Endothelial cell (in vitro differentiated cells): ENCODE measurements around the gene TJP3. TPM values are rescaled to one million over a fixed set of nuclear protein-coding genes. Genes with fewer than 3 reads are reported as not detected.
A peak's percentile ranks its signal among the peaks of the same experiment; 100 is the strongest.

Experiments
- DNase-seq: peaks from one replicate; pipeline ENCODE4 v3.0.0; 2021; ENCODE audit warnings: low spot score
- H3K27ac Mint-ChIP-seq: one replicate; pipeline ENCODE4 v1.8.0; 2021; ENCODE audit warnings: mixed read lengths, inconsistent platforms; ENCODE audit not compliant: unreplicated experiment
- H3K27me3 Mint-ChIP-seq: one replicate; pipeline ENCODE4 v1.8.0; 2021; ENCODE audit warnings: mild to moderate bottlenecking, moderate library complexity, mixed read lengths, inconsistent platforms; ENCODE audit not compliant: unreplicated experiment
- H3K36me3 Mint-ChIP-seq: one replicate; pipeline ENCODE4 v1.8.0; 2021; ENCODE audit warnings: mild to moderate bottlenecking, low read depth, mixed read lengths, inconsistent platforms; ENCODE audit not compliant: unreplicated experiment
- H3K4me1 Mint-ChIP-seq: one replicate; pipeline ENCODE4 v1.8.0; 2021; ENCODE audit warnings: mild to moderate bottlenecking, mixed read lengths, inconsistent platforms; ENCODE audit not compliant: unreplicated experiment
- H3K4me3 Mint-ChIP-seq: one replicate; pipeline ENCODE4 v1.8.0; 2021; ENCODE audit warnings: mild to moderate bottlenecking, mixed read lengths, inconsistent platforms; ENCODE audit not compliant: unreplicated experiment
- H3K9me3 Mint-ChIP-seq: one replicate; pipeline ENCODE4 v1.8.0; 2021; ENCODE audit warnings: mixed read lengths, inconsistent platforms; ENCODE audit not compliant: unreplicated experiment
- total RNA-seq: library from RNA; stranded (reverse); fragmentation: NEBNext Ultra II Directional; extraction: Animal tissue kit (Norgen Biotek cat#: 25700); gene quantifications from one replicate; pipeline ENCODE4 v1.2.1, GENCODE V29; 2021; ENCODE audit not compliant: unreplicated experiment
- TF ChIP-seq, protein P1 (sequence below): fragments of 200-600 bp; sonication (generic); IDR thresholded peaks from one replicate; pipeline ENCODE4 v1.5.0; 2021; ENCODE audit warnings: antibody characterized with exemption; ENCODE audit not compliant: unreplicated experiment

Gene TJP3
- total RNA-seq, 1 donor from 2014 or later, result 3.1 TPM

DNA sequence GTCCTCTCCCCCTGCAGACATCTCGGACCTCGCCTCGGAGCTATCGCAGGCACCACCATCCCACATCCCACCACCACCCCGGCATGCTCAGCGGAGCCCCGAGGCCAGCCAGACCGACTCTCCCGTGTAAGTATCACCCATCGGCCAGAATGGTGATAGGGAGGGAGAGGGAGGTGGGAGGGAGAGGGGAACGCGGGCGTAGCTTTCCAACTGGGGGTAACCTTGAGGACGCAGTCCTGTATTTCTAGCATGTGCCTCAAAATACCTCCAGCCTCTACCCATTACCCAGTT lies 26.1 kb downstream of the TJP3 start:
- TF ChIP-seq, protein P1, sequence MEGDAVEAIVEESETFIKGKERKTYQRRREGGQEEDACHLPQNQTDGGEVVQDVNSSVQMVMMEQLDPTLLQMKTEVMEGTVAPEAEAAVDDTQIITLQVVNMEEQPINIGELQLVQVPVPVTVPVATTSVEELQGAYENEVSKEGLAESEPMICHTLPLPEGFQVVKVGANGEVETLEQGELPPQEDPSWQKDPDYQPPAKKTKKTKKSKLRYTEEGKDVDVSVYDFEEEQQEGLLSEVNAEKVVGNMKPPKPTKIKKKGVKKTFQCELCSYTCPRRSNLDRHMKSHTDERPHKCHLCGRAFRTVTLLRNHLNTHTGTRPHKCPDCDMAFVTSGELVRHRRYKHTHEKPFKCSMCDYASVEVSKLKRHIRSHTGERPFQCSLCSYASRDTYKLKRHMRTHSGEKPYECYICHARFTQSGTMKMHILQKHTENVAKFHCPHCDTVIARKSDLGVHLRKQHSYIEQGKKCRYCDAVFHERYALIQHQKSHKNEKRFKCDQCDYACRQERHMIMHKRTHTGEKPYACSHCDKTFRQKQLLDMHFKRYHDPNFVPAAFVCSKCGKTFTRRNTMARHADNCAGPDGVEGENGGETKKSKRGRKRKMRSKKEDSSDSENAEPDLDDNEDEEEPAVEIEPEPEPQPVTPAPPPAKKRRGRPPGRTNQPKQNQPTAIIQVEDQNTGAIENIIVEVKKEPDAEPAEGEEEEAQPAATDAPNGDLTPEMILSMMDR, result no peak
- Mint-ChIP-seq H3K4me1 (no peaks in the 10 kb centered on the region), H3K36me3 (peaks cover 9% of the 10 kb centered on the region), H3K4me3 (no peak overlapping the region), H3K9me3 (no peaks in the 10 kb centered on the region), H3K27ac (no peak overlapping the region), H3K27me3 (no peaks in the 10 kb centered on the region)
- no peak for DNase-seq

DNA sequence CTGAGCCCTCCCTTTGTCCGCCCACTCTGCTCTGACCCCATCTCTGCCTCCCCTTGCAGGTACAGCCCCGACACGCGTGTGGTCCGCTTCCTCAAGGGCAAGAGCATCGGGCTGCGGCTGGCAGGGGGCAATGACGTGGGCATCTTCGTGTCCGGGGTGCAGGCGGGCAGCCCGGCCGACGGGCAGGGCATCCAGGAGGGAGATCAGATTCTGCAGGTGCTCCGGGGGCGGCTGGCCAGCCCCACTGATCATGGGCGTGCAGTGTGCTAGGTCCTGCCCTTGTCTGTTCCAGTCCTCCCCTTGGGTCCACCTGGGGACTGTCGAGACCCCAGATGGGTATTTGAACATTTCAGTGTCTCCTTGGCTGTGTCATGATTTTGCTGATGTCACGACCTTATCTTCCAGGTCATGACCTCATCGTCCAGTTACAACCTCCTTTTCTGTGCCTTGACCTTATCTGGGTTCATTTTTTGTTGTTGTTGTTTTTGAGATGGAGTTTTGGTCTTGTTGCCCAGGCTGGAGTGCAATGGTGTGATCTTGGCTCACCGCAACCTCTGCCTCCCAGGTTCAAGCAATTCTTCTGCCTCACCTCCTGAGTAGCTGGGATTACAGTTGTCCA lies 28.0 kb downstream of the TJP3 start:
- no peak for DNase-seq
- Mint-ChIP-seq H3K27ac (no peak overlapping the region), H3K27me3 (no peaks in the 10 kb centered on the region), H3K36me3 (peaks cover 9% of the 10 kb centered on the region), H3K9me3 (no peaks in the 10 kb centered on the region), H3K4me3 (no peak overlapping the region), H3K4me1 (no peaks in the 10 kb centered on the region)
- TF ChIP-seq, protein P1, result no peak

DNA sequence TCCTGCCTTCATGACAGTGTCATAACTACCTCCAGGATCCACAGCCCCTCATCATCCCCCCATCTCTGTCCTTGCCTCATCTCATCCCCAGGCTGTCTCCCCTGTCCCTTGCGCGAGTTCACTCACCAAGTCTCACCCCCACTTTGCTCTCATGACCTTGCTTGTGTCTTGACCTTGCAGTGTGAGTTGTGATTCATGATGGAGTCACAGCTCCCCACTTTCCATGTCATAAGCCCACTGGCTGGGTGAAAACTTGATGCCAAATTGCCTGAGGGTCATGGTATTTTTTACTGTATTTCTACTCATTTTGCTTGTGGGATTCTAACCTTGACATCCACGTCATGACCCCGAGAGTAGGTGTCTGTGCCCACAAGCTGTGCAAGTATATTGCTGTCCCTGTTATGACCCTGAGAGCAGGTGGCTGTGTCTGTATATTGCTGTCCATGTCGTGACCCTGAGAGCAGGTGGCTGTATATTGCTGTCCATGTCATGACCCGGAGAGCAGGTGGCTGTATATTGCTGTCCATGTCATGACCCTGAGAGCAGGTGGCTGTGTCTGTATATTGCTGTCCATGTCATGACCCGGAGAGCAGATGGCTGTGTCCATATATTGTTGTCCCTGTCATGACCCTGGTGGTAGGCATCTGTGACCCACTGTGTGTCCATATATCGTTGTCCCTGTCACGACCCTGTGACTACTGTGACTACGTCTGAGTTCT lies 29.5 kb downstream of the TJP3 start:
- TF ChIP-seq, protein P1, result no peak
- Mint-ChIP-seq H3K27ac (no peak overlapping the region), H3K9me3 (no peaks in the 10 kb centered on the region), H3K4me3 (peak overlapping the region; percentile 5), H3K4me1 (no peaks in the 10 kb centered on the region), H3K36me3 (peaks cover 9% of the 10 kb centered on the region), H3K27me3 (no peaks in the 10 kb centered on the region)
- DNase-seq, result no peak

DNA sequence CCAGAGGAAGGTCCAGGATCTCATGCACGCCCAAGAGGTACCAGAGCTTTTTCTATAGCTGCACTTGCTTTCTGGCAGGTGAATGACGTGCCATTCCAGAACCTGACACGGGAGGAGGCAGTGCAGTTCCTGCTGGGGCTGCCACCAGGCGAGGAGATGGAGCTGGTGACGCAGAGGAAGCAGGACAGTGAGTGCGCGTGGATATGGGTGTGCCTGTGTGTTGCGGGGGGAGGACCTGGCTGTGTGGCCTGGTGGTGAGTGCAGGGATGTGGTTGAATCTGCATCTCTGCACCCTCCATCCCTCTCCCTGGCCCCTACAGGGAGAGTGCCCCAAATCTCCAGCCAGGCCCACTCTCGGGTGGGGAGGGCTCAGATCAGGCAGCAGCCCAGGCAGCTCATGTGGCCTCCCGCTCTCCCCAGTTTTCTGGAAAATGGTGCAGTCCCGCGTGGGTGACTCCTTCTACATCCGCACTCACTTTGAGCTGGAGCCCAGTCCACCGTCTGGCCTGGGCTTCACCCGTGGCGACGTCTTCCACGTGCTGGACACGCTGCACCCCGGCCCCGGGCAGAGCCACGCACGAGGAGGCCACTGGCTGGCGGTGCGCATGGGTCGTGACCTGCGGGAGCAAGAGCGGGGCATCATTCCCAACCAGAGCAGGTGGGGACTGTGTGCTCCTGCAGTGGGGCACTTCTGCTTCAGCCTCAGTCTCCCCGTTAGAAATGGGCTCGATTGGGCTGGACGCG lies 30.5 kb downstream of the TJP3 start:
- Mint-ChIP-seq H3K36me3 (peaks cover 9% of the 10 kb centered on the region), H3K27me3 (peaks cover 1% of the 10 kb centered on the region), H3K27ac (no peak overlapping the region), H3K4me3 (no peak overlapping the region), H3K9me3 (no peaks in the 10 kb centered on the region), H3K4me1 (no peaks in the 10 kb centered on the region)
- no peak for DNase-seq
- TF ChIP-seq, protein P1, result no peak

DNA sequence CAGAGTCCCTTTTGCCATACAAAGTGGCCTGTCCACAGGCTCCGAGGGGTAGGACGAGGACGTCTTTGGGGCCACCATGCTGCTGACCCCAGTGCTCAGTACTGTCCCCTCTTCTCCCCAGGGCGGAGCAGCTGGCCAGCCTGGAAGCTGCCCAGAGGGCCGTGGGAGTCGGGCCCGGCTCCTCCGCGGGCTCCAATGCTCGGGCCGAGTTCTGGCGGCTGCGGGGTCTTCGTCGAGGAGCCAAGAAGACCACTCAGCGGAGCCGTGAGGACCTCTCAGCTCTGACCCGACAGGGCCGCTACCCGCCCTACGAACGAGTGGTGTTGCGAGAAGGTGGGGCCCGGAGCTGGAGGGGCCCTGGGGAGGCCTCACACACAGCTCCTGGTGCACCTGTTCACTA lies 32.2 kb downstream of the TJP3 start:
- no peak overlapping the region for H3K4me3 Mint-ChIP-seq
- DNase-seq, result no peak
- TF ChIP-seq, protein P1, result no peak
- H3K27me3 Mint-ChIP-seq, result peaks cover 1% of the 10 kb centered on the region
- no peak overlapping the region for H3K27ac Mint-ChIP-seq
- H3K9me3 Mint-ChIP-seq, result no peaks in the 10 kb centered on the region
- H3K36me3 Mint-ChIP-seq, result peaks cover 9% of the 10 kb centered on the region
- H3K4me1 Mint-ChIP-seq, result no peaks in the 10 kb centered on the region
